A673 (cell line): ENCODE data around the gene TUBGCP3.

Experiments
- EZH2 ChIP-seq: fragments of 200-600 bp; sonication (generic); IDR thresholded peaks from 2 replicates; pipeline ENCODE4 v1.6.1; 2017; ENCODE audit warnings: borderline replicate concordance, low read depth, mild to moderate bottlenecking, mixed read lengths, antibody characterized with exemption, low read length; ENCODE audit not compliant: poor library complexity, severe bottlenecking
- TF ChIP-seq, protein P1 (sequence below): fragments of 300-800, 200-600 bp; sonication (generic); conservative IDR thresholded peaks from 2 replicates; pipeline ENCODE4 v1.5.1; 2017; ENCODE audit warnings: low read depth, mild to moderate bottlenecking, antibody characterized with exemption, low read length, moderate library complexity, mixed read lengths

DNA sequence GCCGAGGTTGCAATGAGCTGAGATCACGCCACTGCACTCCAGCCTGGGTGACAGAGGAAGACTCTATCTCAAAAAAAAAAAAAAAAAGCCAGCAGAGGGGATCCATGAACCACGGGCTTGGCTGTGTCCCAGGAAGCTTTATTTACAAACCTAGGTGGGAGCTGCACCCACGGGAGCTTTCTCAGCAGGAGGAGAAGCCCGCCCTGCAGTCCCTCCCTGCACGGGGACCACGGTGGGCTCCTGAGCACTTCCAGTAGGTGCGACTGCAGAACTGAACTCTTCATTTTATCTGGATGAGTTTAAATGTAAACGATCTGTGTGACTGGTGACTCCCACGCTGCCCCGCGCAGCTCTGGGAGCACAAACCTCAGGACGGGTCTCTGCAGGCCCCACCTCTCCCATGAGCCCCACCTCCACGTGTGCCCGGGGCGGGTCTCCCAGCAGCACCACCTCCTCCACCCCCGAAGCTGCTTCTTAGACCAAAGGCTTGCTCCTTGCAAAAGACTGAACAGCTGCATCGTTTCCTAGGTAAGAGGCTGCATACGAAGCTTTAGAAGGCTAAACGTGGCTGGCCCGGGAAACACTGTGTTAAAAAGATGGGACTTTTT, 145.4 kb downstream of the TUBGCP3 start:
- TF ChIP-seq, protein P1, sequence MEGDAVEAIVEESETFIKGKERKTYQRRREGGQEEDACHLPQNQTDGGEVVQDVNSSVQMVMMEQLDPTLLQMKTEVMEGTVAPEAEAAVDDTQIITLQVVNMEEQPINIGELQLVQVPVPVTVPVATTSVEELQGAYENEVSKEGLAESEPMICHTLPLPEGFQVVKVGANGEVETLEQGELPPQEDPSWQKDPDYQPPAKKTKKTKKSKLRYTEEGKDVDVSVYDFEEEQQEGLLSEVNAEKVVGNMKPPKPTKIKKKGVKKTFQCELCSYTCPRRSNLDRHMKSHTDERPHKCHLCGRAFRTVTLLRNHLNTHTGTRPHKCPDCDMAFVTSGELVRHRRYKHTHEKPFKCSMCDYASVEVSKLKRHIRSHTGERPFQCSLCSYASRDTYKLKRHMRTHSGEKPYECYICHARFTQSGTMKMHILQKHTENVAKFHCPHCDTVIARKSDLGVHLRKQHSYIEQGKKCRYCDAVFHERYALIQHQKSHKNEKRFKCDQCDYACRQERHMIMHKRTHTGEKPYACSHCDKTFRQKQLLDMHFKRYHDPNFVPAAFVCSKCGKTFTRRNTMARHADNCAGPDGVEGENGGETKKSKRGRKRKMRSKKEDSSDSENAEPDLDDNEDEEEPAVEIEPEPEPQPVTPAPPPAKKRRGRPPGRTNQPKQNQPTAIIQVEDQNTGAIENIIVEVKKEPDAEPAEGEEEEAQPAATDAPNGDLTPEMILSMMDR = no peak
- no peak for TF ChIP-seq EZH2
